Neutrophil (primary cell): Measurements from ENCODE around the gene TNK1.

ENCODE experiments used
- H3K27ac ChIP-seq: fragments of 200-600 bp; sonication (generic); 2 replicates; pipeline ENCODE4 v1.5.1; 2016; ENCODE audit warnings: mild to moderate bottlenecking, moderate library complexity
- H3K27me3 ChIP-seq: fragments of 200-600 bp; sonication (generic); 2 replicates; pipeline ENCODE4 v1.6.0; 2016; ENCODE audit warnings: mild to moderate bottlenecking
- H3K36me3 ChIP-seq: fragments of 200-600 bp; sonication (generic); 2 replicates; pipeline ENCODE4 v1.5.1; 2017
- H3K4me1 ChIP-seq, 2 experiments: fragments of 200-600 bp in 1 of 2; sonication (generic) in 1 of 2; 1 replicate in 1 of 2; 2 replicates in 1 of 2; pipeline versions ENCODE4 v1.5.1 to v1.6.1; 2013 to 2016; ENCODE audit warnings: low read depth in 1 of 2, low read length in 1 of 2, mild to moderate bottlenecking in 1 of 2, moderate library complexity in 1 of 2; ENCODE audit not compliant: control insufficient read depth in 1 of 2, insufficient read depth in 1 of 2
- H3K4me3 ChIP-seq, 2 experiments: fragments of 200-600 bp in 1 of 2; sonication (generic) in 1 of 2; 1 replicate in 1 of 2; 2 replicates in 1 of 2; pipeline ENCODE4 v1.5.1; 2013 to 2016; ENCODE audit warnings: low read depth in 1 of 2, low read length in 1 of 2, mild to moderate bottlenecking in 1 of 2, moderate library complexity in 1 of 2
- H3K9me3 ChIP-seq: fragments of 200-600 bp; sonication (generic); 2 replicates; pipeline ENCODE4 v1.5.1; 2016
- CTCF ChIP-seq: fragments of 200-600 bp; sonication (generic); IDR thresholded peaks from 2 replicates; pipeline ENCODE4 v1.5.1; 2016; ENCODE audit warnings: antibody characterized with exemption

TNK1 gene

GRCh38 chr17:7431231-7431630, 50.3 kb downstream of the TNK1 start:
- Histone ChIP-seq H3K27ac (no peak overlapping the region), H3K36me3 (no peaks in the 10 kb centered on the region), H3K4me3 (no peak overlapping the region), H3K27me3 (no peaks in the 10 kb centered on the region), H3K9me3 (no peaks in the 10 kb centered on the region), H3K4me1 (peaks cover 13% of the 10 kb centered on the region in 2 experiments)
- TF ChIP-seq CTCF, result no peak

- Histone ChIP-seq H3K36me3 (no peaks in the 10 kb centered on the region), H3K4me1 (peaks cover 24% of the 10 kb centered on the region in 2 experiments), H3K9me3 (no peaks in the 10 kb centered on the region), H3K4me3 (no peak overlapping the region), H3K27me3 (peaks cover 6% of the 10 kb centered on the region), H3K27ac (no peak overlapping the region)
- TF ChIP-seq CTCF, result no peak
These were observed 51.4 kb downstream of the TNK1 start for GRCh38 chr17:7432296-7432695.

- peaks cover 42% of the 10 kb centered on the region for H3K27me3 ChIP-seq
- H3K36me3 ChIP-seq, result no peaks in the 10 kb centered on the region
- peak overlapping the region; percentile 72 for H3K27ac ChIP-seq
- peak overlapping the region; percentile 58 to 75 for H3K4me3 ChIP-seq
- H3K4me1 ChIP-seq, result peaks cover 50 to 60% of the 10 kb centered on the region in 2 experiments
- TF ChIP-seq CTCF, result no peak
- H3K9me3 ChIP-seq, result no peaks in the 10 kb centered on the region
These were observed 55.0 kb downstream of the TNK1 start for GRCh38 chr17:7435676-7436555.

- Histone ChIP-seq H3K27ac (peak overlapping the region; percentile 72), H3K9me3 (no peaks in the 10 kb centered on the region), H3K4me3 (peak overlapping the region; percentile 58 to 75), H3K4me1 (peaks cover 50 to 61% of the 10 kb centered on the region in 2 experiments), H3K36me3 (no peaks in the 10 kb centered on the region), H3K27me3 (peaks cover 51% of the 10 kb centered on the region)
- peak; percentile 82 for TF ChIP-seq CTCF
These were observed 55.9 kb downstream of the TNK1 start for GRCh38 chr17:7436556-7437368.

GRCh38 chr17:7437369-7437863, 56.5 kb downstream of the TNK1 start:
- no peak for TF ChIP-seq CTCF
- H3K4me1 ChIP-seq, result peaks cover 50 to 61% of the 10 kb centered on the region in 2 experiments
- H3K36me3 ChIP-seq, result no peaks in the 10 kb centered on the region
- H3K27ac ChIP-seq, result peak overlapping the region; percentile 72
- H3K9me3 ChIP-seq, result no peaks in the 10 kb centered on the region
- peak overlapping the region; percentile 58 to 75 for H3K4me3 ChIP-seq
- peaks cover 57% of the 10 kb centered on the region for H3K27me3 ChIP-seq
